ENCODE measurements around the gene PACSIN1.

Gene PACSIN1

DNA sequence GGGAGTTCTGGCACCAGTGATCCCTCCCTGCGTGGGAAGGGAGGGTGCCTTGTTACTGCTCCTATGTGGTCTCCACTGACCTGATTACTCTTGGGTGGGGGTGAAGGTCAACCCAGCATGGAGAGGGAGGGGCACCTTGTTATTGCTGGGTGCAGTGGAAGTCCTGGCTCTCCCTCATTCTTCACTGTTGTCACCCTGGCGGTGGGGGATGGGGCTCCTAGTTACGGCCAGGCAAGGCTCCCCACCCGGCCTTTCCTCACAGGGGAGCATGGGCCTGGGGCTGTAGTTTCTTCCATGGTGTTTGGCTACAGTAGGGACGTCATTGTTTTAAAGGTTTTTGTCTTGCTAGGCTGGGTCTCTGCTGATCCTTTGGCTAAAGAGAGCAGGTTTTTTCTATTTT is 40.8 kb downstream of the PACSIN1 start:
- no peak overlapping the region for H3K4me3 ChIP-seq (replicated peaks; ENCODE audit: low read depth, low read length)
- TF ChIP-seq, protein P1, sequence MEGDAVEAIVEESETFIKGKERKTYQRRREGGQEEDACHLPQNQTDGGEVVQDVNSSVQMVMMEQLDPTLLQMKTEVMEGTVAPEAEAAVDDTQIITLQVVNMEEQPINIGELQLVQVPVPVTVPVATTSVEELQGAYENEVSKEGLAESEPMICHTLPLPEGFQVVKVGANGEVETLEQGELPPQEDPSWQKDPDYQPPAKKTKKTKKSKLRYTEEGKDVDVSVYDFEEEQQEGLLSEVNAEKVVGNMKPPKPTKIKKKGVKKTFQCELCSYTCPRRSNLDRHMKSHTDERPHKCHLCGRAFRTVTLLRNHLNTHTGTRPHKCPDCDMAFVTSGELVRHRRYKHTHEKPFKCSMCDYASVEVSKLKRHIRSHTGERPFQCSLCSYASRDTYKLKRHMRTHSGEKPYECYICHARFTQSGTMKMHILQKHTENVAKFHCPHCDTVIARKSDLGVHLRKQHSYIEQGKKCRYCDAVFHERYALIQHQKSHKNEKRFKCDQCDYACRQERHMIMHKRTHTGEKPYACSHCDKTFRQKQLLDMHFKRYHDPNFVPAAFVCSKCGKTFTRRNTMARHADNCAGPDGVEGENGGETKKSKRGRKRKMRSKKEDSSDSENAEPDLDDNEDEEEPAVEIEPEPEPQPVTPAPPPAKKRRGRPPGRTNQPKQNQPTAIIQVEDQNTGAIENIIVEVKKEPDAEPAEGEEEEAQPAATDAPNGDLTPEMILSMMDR (IDR thresholded peaks at IDR 0.05; ENCODE audit: low read depth, low read length, missing control alignments): no peak
- DNase-seq (ENCODE audit: extremely low read depth, low read depth): no peak

DNA sequence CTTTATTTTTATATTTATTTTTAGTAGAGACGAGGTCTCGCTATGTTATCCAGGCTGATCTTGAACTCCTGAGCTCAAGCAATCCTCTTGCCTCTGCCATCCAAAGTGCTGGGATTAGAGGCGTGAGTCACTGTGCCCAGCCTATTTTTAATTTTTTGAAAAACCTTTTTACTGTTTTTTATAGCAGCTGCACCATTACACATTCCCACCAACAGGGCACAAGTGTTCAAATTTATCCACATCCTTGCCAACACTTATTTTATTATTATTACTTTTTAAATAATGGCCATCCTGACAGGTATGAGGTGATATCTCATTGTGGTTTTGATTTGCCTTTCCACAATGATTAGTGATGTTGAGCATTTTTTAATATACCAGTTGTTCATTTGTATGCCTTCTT is 42.5 kb downstream of the PACSIN1 start:
- no peak for DNase-seq (ENCODE audit: extremely low read depth, low read depth)
- TF ChIP-seq, protein P1 (IDR thresholded peaks at IDR 0.05; ENCODE audit: low read depth, low read length, missing control alignments): no peak
- H3K4me3 ChIP-seq (replicated peaks; ENCODE audit: low read depth, low read length): no peak overlapping the region

DNA sequence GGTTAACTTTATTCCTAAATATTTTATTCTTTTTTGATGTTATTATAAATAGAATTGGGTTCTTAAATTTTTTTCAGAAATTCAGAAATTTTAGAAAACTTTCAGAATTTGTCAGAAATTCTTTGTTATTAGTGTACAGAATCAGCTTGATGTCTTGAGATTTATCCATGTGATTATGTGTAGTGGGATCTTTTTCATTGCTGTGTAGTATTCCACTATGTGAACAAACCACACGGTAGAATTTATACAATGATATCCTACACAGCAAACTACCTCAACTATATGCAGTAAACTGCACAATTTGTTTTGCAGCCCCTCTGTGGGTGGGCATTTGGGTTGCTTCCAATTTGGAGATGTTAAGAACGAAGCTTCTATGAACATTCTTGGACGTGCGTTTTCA is 43.9 kb downstream of the PACSIN1 start:
- DNase-seq (ENCODE audit: extremely low read depth, low read depth): no peak
- TF ChIP-seq, protein P1 (IDR thresholded peaks at IDR 0.05; ENCODE audit: low read depth, low read length, missing control alignments): no peak
- no peak overlapping the region for H3K4me3 ChIP-seq (replicated peaks; ENCODE audit: low read depth, low read length)

DNA sequence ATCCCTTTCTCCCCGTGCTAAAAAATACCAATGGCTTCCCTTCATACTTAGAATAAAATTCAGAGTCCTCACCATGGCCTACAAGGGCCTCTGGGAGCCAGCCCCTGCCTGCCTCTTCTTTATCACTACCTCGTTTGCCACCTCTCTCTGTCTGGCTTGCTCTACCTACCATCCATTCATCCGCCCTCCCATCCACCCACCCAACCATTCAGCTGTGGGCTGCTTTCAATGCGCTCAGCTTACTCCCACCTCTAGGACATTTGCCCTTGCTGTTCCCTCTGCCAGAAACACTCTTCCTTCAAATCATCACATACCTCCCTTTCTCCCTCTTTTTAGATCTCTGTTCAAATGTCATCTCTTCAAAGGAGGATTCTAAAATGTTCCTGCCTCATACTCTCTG is 44.4 kb downstream of the PACSIN1 start:
- TF ChIP-seq, protein P1 (IDR thresholded peaks at IDR 0.05; ENCODE audit: low read depth, low read length, missing control alignments): no peak
- no peak for DNase-seq (ENCODE audit: extremely low read depth, low read depth)
- H3K4me3 ChIP-seq (replicated peaks; ENCODE audit: low read depth, low read length): no peak overlapping the region

DNA sequence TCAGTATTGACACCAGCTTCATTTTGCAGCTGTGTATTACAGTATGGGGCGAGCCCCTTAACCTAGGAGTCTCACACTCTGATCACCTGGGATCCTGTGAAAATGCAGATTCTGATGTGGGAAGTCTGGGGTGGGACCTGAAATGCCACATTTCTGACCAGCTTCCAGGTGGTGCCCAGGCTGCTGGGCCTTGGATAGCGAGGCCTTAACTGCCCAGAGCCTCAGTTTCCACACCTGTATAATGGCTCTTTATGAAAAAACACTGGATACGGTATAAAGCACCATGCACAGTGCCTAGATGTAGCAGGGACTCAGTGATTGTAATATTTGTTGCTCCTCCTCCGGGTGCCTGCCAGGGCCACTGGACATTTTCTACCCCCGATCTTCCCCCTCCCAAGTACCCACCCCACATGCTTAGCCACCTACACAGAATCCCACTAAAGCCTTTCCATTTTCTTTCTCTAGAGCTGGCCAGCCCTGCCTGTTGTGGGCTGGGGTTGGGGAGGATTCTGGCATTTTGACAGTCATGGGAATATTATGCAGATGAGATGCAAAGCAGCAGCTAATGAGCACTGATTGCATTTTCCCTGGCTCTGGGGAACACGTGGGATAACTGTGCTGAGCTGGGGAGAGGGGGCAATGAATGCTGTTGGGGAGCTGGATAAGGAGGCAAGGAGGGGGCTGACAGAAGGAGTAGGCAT is 45.5 kb downstream of the PACSIN1 start:
- no peak for DNase-seq (ENCODE audit: extremely low read depth, low read depth)
- TF ChIP-seq, protein P1 (IDR thresholded peaks at IDR 0.05; ENCODE audit: low read depth, low read length, missing control alignments): no peak
- H3K4me3 ChIP-seq (replicated peaks; ENCODE audit: low read depth, low read length): no peak overlapping the region

DNA sequence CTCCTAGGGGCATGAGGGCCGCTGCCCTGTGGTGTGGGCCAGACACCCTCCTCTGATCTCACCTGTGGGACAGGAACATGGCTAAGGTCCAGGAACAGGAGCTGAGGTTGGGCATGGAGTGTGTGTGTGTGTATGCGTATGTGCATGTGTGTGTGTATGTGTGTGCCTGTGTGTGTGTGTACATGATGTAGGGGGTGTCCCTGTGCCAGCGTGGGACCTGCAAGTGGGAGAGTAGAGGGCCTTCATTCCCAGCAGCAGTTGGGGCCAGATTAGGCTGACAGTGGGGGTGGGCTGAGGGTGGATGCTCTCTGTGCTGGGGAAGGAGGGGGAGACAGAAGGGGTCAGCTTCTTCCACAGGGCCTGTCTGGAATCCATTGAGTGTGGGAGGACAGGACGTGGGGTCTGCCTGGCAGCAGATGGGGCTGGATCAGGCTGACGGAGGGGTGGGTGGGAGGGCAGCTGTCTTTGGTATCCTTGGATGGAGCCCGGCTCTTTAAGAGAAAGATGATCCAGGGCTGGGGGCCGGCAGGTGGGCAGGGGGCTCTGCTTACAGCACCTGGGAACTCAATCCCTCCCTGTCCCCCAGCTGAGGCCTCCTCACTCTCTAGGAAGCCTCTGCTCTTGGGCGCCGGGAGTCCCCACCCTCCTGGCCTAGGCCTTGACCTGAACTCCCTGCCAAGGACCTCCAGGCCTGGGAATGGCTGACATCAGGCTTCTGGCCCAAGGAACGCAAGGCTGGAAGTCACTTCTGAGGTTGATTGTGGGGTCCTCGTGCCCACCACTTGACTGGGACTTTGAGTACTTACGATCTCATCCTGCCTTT is 46.2 kb downstream of the PACSIN1 start:
- no peak for DNase-seq (ENCODE audit: extremely low read depth, low read depth)
- H3K4me3 ChIP-seq (replicated peaks; ENCODE audit: low read depth, low read length): no peak overlapping the region
- TF ChIP-seq, protein P1 (IDR thresholded peaks at IDR 0.05; ENCODE audit: low read depth, low read length, missing control alignments): no peak
